HG03135 (cell line): ENCODE measurements around the gene MMP17.

Source experiments
- ATAC-seq: cut with Tn5 transposase; IDR thresholded peaks from one replicate; pipeline ENCODE4 v1.9.1; 2021; ENCODE audit warnings: mild to moderate bottlenecking, moderate library complexity; ENCODE audit not compliant: unreplicated experiment

Gene MMP17

DNA sequence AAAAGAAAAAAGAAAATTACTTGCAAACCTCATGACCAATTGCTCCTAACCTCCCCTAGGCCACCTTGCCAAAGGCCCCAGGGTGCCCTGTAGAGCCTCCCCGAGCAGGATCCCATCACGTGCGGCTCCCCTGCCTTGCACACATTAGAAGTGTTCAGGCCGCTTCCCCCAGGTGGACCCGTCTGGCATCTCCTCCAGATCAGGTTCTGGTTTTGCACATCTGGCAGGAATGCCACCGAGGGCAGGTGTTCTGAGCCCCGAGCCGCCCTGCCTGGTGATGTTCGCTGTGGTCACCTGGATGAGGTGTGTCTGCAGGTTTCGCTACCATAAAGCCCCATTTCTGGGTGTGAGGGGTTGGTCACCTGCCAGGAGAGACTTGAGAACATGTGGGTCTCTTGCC is 19.3 kb downstream of the MMP17 start:
- no peak for ATAC-seq

DNA sequence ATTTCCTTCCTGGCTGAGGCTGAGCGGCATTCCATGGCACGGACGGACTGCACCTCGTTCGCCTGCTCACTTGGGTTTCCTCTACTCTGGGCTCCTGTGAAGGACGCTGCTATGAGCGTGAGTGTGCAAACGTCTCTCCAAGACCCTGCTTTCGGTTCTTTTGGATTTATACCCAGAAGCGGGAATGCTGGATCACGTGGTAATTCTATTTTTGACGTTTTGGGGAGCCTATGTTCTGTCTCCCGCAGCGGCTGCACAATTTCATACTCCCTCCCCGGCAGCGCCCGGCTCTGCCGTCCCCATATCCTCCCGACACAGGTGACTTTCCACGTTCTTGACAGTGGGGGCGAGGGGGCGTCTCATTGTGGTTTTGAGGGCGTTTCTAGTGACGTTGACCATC is 20.6 kb downstream of the MMP17 start:
- ATAC-seq, result no peak

DNA sequence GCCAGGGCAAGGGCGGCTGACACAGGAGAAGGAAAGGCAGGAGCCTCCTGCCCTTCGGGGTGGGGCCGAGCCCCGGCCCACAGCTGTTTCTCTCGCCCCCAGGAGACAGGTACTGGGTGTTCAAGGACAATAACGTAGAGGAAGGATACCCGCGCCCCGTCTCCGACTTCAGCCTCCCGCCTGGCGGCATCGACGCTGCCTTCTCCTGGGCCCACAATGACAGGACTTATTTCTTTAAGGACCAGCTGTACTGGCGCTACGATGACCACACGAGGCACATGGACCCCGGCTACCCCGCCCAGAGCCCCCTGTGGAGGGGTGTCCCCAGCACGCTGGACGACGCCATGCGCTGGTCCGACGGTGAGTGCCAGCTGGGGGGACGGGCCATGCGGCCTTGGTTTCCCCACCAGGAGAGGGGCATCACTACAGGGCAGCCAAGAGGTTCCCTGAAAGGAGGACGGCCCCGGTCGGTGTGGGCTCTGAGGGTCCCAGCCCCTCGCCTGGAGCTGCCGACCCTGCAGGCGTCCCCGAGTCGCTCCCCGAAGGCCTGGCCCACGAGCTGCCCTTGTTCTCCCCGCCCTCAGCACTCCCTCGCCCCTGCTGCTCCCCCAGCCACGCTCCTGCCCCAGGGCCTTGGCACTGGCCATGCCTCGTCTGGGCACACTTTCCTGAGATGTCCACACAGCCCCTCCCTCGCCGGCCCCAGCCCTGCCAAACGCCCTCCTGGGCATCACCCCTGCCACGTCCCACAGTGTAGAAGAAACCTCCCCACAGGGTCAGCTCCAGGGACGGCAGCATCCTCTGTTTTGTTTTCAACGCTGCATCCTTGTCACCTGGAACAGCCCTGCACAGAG is 21.7 kb downstream of the MMP17 start:
- ATAC-seq, result no peak

DNA sequence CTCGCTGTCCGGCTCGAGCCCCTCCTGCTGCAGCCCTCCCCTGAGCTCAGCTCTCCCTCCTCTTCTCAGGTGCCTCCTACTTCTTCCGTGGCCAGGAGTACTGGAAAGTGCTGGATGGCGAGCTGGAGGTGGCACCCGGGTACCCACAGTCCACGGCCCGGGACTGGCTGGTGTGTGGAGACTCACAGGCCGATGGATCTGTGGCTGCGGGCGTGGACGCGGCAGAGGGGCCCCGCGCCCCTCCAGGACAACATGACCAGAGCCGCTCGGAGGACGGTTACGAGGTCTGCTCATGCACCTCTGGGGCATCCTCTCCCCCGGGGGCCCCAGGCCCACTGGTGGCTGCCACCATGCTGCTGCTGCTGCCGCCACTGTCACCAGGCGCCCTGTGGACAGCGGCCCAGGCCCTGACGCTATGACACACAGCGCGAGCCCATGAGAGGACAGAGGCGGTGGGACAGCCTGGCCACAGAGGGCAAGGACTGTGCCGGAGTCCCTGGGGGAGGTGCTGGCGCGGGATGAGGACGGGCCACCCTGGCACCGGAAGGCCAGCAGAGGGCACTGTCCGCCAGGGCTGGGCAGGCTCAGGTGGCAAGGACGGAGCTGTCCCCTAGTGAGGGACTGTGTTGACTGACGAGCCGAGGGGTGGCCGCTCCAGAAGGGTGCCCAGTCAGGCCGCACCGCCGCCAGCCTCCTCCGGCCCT is 22.8 kb downstream of the MMP17 start:
- no peak for ATAC-seq

DNA sequence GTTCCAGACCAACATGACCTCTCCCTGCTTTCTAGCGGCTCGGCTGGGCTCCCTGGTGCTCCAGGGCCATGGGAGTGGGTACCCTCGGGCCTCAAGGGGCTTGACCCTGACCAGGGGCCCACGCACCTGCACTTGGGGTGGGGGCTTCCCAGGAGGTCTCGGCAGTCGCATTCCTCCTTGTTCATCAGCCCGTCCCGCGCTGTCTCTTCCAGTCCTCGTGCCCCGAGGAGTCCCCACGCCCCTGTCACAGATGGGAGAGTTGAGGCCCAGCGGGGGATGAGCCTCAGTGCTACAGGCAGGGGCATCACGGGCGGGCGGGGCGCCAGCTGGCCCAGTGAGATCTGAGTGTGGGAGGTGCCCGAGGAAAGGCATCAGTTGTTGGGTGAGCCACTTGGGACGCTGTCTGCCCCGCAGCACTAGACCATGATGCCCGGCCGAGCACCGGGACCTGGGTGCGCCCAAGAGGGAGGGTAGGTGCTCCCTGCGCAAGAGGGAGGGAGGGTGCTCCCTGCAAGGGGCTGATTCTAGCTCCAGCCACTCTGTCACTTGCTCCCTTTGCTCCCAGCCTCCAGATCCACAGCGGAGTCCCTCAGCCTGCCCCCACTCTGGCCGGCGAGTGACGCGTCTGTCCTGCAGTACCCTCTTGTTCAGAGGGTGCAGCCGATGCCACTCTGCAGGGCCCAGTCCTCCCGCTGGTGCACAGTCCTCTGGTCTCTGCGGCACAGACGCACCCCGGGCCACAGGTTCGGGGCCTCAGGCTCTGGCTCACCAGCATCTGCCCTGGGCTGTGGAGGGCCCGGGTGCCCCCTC is 23.8 kb downstream of the MMP17 start:
- ATAC-seq, result no peak

DNA sequence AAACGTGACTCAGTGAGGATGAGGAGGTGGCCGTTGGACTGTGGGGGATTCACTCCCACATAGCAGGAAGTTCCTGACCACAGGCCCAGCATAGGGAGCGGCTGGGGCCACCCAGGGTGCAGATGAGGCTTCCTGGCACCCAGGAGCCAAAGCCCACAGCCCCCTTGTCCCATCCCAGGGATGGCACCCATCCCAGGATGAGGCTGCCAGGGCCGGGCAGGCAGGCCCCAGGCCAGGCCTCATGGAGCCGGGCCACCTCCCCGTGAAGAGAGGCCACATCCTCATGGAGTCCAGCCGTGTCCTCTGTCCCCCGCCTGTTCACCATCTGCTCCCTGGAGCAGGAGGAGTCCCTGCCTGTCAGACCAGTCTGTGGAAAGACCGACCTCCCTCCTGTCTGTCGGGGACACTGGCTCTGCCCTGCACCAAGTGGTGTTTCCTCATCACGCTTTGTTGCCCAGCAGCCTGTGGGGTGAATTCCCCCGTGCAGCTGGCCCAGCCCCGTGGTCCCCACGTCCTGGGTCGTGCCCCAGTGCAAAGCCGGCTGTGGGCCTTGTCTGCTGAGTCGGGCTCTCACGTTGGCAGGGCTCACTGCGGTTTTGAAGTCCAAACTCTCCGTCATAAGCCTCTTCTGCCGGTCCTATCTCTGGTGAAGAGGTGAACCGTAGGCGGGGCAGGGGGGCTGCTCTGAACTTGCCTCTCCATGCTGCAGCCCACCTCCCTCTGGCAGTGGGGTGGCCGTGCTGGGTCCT is 24.5 kb downstream of the MMP17 start:
- ATAC-seq, result no peak

DNA sequence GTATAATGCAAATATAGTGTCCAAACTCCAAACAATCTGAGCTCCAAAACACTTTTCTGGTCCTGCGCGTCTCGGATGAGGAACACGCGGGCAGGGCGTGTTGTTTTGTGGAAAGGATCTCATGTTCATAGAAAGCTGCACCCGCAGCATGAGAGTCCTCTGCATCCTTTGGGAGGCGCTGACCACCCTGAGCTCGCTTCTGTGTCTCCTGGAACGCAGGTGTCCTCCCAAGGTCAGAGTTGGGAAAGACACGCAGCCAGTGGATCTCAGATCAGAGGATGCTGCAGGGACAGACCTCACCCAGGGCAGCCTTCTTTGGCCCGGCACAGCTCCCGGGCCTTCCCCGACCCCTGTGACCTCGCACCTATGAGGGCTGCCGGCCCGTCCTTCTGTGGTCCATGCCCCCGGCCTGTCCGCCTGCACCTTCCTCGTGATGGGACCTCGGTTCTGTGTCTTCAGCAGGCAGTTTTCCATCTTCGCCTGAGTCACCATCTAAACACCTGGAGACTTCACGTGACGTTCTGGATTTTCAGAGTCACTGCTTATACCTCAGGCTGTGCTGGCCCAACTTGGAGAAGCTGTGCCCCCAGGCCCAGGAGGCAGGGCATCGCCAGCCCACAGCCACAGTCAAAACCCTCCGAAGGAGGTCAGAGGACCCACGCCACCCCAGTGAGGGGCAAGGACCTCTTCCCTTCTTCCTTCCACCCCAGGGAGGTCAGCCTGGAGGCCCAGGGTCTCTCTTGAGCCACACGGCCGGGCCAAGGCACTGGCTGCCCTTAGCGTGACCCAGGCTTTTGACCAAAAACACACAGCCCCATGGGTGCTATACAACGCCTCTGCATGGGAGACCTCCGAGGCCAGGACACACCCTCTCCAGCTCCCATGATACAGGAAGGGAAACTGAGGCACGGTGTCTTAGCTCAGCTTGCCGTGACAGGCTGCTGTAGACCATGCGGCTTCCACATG is 25.9 kb downstream of the MMP17 start:
- ATAC-seq, result no peak

DNA sequence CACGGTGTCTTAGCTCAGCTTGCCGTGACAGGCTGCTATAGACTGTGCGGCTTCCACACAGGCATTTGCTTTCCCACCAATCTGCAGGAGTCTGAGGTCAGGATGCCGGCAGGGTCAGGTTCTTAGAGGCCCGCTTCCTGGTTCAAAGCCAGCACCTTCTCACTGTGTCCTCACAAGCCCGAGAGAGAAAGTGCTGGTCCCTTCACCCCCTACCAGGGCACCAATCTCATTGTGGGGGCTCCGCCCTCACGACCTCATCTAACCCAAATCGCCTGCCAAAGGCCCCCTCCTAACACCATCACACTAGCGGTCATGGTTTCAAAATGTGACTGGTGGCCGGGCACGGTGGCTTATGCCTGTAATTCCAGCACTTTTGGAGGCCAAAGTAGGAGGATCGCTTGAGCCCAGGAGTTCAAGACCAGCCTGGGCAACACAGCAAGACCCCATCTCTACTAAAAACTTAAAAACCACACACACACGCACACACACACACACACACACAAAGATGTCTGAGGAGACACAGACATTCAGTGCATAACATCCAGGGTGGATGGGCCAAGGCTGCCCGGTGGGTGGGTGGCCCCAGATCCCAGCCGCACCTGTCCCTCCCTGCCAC is 26.8 kb downstream of the MMP17 start:
- no peak for ATAC-seq

DNA sequence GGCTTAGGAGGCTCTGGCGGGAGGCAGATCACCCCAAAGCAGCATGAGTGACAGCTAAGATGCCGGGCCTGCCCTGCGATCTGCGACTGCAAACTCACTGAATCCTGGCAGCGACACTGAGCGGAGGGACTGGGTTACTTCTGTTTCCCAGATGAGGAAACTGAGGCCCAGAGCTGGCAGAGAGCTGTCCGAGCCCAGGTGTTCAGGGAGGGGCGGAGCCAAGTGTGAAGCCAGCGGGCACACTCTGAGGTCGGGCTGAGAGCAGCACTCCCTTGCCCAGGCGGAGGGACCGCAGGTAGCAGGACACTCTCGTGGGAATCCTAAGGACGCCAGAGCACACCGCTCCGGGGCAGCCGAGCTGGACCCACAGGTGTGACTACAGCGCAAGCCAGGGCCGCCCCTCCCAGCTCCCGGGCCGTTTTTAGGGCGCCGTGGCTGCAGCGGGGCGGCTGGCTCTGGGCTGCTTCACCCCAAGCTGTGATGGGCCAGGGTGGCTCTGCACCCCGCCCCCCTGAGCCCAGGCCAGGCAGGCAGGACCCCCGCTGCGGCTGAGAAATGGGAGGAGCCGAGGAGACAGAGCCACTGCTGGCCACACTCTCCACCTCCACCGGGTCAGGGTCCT is 27.4 kb downstream of the MMP17 start:
- no peak for ATAC-seq

DNA sequence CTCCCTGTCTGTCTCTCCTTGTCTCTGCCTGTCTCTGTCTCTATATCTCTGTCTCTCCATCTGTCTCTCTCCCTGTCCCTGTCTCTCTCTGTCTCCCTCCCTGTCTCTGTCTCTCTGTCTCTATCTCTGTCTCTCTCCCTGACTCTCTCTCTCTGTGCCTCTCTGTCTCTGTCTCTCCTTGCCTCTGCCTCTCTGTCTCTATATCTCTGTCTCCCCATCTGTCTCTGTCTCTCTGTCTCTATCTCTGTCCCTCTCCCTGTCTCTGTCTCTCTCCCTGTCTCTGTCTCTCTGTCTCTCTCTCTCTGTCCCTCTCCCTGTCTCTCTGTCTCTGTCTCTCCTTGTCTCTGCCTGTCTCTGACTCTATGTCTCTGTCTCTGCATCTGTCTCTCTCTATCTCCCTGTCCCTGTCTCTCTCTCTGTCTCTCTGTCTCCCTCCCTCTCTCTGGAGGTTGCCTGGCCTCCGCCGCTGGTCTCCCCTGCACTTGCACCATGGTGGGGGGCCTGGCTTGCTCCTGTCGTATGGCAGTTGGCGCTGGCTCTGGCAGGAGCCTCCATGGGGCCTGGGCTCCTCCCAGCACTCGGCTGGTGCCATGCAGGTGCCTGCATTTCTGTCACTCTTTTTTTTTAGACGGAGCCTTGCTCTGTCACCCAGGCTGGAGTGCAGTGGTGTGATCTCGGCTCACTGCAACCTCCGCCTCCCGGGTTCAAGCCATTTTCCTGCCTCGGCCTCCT is 28.3 kb downstream of the MMP17 start:
- ATAC-seq, result no peak

DNA sequence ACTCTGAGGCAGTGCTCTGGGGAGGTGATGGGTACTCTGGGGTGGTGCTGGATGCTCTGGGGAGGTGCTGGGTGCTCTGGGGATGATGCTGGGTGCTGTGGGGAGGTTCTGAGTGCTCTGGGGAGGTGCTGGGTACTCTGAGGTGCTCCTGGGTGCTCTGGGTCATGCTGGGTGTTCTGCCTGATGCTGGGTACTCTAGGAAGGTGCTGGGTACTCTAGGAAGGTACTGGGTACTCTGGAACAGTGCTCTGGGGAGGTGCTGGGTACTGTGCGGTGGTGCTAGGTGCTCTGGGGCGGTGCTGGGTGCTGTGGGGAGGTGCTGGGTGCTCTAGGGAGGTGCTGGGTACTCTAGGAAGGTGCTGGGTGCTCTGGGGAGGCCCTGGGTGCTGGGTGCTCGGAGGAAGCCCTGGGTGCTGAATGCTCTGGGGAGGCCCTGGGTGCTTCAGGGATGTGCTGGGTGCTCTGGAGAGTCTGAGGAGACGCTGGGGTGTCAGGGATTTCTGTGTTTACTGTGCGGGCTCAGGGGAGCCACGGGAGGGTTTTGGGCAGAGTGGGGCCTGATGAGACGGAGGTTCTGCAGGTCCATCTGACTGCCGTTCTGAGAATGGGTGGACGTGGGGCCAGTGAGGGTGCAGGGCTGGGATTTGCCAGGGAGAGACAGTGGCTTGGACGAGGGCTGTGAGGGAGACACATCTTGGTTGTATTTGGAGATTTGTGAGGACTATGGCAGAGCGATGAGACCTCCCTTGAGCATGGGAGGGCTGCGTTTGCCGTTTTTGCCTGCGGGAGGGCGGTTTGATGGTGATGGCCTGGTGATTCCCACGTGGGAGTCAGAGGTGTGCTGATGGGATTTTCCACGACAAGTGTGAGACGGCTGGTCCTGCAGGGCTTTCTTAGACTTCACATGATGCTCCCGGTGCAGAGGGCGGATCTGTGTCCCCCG is 30.0 kb downstream of the MMP17 start:
- ATAC-seq, result no peak

DNA sequence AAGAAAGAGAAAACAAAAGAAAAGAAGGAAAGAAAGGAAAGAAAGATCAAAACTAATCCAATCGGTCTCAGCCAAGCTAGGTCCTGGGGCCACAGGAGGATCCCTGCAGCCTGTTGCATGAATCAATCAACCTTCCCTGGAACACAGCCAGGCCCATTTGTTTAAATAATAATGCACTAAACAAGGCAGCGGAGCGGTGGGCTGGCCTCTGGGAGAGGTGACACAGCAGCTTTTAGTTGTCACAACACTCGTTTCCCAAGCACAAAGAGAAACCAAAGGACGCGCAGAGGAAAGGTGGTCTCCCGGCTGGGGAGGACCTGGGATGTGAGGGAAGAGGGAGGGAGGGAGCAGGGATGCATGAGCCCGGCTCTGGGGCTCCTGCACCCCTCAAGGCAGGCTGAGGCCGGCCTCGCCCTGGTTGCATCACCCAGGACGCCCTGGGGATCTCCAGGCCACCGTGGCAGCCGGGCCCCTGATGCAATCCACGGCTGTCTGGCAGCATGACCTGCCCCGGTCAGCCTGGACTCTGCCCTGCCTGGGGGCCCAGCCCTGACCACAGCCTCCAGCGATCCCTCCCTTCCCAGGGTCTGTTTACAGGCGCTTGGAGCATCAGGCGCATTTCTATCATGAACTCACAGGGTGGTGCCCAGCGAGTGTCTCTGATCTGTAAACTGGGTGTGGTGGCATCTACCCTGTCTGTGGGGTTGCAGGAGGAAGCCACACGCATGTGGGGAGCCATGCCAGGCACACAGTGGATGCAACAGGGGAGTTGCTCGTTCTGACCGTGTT is 32.5 kb downstream of the MMP17 start:
- no peak for ATAC-seq

DNA sequence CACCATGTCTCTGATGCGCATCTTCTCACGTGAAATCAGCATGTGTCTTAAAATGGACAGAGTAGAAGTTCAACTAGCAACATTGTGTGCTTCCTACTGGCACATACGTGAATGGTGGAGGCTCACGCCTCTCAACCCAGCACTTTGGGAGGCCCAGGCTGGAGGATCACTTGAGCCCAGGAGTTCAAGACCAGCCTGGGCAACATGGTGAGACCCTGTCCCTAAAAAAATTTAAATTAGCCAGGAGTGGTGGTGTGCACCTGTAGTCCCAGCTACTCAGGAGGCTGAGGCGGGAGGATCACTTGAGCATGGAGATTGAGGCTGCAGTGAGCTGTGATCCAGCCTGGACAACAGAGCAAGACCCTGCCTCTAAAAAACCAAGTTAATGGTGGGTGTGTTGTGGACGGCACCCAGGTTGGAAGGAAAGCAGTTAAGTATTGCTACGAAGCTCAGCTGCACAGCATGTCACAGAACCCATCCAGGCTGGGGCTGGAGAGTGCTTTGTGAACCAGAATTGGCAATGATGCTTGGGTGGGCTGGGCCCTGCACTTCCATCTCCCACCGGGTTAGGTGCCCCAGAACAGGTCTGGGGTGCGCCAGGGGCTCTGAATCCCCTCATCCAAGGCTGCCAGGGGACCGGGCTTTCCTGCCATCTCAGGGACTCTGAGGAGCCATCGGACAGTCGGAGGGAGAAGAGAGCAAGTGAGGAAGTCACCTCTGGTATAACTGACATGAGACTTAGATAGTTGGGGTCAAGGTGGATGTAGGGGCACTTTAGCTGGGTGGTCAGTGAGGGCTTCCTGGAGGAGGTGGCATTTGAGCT is 33.3 kb downstream of the MMP17 start:
- ATAC-seq, result no peak

DNA sequence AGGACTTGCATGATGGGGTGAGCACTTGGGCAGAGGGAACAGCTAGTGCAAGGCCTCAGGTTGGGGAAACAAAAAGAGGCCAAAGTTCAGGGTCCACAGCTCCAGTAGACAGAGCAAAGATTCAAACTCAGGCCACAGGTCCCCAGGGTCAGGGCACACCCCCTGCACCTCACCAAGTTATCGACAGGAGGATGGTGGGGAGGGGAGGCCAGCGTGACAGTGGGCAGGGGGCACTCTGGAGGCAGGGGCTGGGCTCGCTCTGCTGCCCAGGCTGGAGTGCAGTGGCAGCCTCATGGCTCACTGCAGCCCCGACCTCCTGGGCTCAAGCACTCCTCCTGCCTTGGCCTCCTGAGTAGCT is 33.9 kb downstream of the MMP17 start:
- ATAC-seq, result no peak

DNA sequence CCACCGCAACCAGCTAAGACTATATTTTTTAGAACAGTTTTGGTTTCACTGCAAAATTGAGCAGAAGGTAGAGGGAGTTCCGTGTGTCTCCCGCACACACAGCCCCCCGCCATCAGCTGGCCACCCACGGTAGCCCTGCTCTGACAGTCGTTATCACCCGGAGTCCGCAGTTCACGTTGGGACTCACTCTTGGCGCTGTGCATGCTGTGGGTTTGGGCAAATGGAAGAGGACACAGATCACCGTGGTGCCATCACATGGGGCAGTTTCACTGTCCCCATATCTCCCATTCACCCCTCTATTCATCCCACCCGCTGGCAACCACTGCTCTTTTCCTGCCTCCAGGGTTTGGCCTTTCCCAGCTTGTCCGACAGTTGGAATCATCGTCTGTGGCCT is 34.4 kb downstream of the MMP17 start:
- ATAC-seq, result no peak
